HEK293 (cell line): ENCODE results near the gene KLF13.

Experiments used
- CTCF ChIA-PET: fragments of 350-600 bp; formaldehyde crosslinking; extraction: SDS; loops from one replicate; lab custom pipeline; 2021; ENCODE audit warnings: antibody characterized with exemption; lab: Yijun Ruan, JAX
- POLR2A ChIA-PET: fragments of 300-600 bp; formaldehyde crosslinking; extraction: SDS; loops from one replicate; lab custom pipeline; 2020; ENCODE audit warnings: antibody characterized with exemption, inconsistent platforms; lab: Yijun Ruan, JAX
- H3K27ac ChIP-seq: fragments of 200-500 bp; sonication (Bioruptor generic); 2 replicates; pipeline ENCODE4 v1.5.1; 2014; ENCODE audit warnings: low read depth, low read length, control low read depth, inconsistent platforms; ENCODE audit errors: extremely low read depth
- H3K36me3 ChIP-seq, 2 experiments: fragments of 200-500 bp in 1 of 2; sonication (Bioruptor generic) in 1 of 2; 1 replicate in 1 of 2; 2 replicates in 1 of 2; pipeline ENCODE4 v1.5.1; 2014 to 2017; ENCODE audit warnings: inconsistent platforms in 2 of 2, low read length in 2 of 2; ENCODE audit not compliant: control insufficient read depth in 2 of 2, insufficient read depth in 1 of 2
- H3K4me1 ChIP-seq: fragments of 200-500 bp; sonication (Bioruptor generic); 2 replicates; pipeline ENCODE4 v1.5.1; 2014; ENCODE audit warnings: mild to moderate bottlenecking, low read length, inconsistent platforms; ENCODE audit not compliant: control insufficient read depth, insufficient read depth
- H3K4me3 ChIP-seq: 2 replicates; pipeline ENCODE4 v1.5.1; 2011; ENCODE audit warnings: low read depth, mild to moderate bottlenecking, control low read depth, low read length, moderate library complexity
- H3K9me3 ChIP-seq: fragments of 200-500 bp; sonication (Bioruptor generic); 2 replicates; pipeline ENCODE4 v1.5.1; 2014; ENCODE audit warnings: low read depth, low read length, inconsistent platforms; ENCODE audit not compliant: control insufficient read depth, insufficient read depth
- BCL11A ChIP-seq: fragments of 450-650 bp; formaldehyde crosslinking; IDR thresholded peaks from 2 replicates; pipeline ENCODE4 v1.5.1; 2016; ENCODE audit warnings: low read depth, missing biosample characterization, missing genetic modification characterization
- RBAK ChIP-seq: fragments of 450-650 bp; formaldehyde crosslinking; IDR thresholded peaks from 2 replicates; pipeline ENCODE4 v1.5.1; 2016; ENCODE audit warnings: missing biosample characterization, missing genetic modification characterization
- SP2 ChIP-seq: fragments of 450-650 bp; formaldehyde crosslinking; IDR thresholded peaks from 2 replicates; pipeline ENCODE4 v1.5.1; 2016; ENCODE audit warnings: missing biosample characterization, missing genetic modification characterization
- SP7 ChIP-seq: fragments of 450-650 bp; formaldehyde crosslinking; IDR thresholded peaks from 2 replicates; pipeline ENCODE4 v1.5.1; 2016; ENCODE audit warnings: missing biosample characterization, missing genetic modification characterization
- YY1 ChIP-seq: fragments of 450-650 bp; formaldehyde crosslinking; IDR thresholded peaks from 2 replicates; pipeline ENCODE4 v1.5.1; 2018; ENCODE audit warnings: missing biosample characterization, missing genetic modification characterization
- ZBTB17 ChIP-seq: fragments of 450-650 bp; formaldehyde crosslinking; IDR thresholded peaks from 2 replicates; pipeline ENCODE4 v1.5.1; 2016; ENCODE audit warnings: missing biosample characterization, missing genetic modification characterization
- ZFP3 ChIP-seq: fragments of 450-650 bp; formaldehyde crosslinking; IDR thresholded peaks from 2 replicates; pipeline ENCODE4 v1.5.1; 2016; ENCODE audit warnings: low read depth, missing biosample characterization, missing genetic modification characterization
- ZFP69B ChIP-seq: fragments of 450-650 bp; formaldehyde crosslinking; IDR thresholded peaks from 2 replicates; pipeline ENCODE4 v1.5.1; 2016; ENCODE audit warnings: missing biosample characterization, missing genetic modification characterization
- ZNF114 ChIP-seq: fragments of 450-650 bp; formaldehyde crosslinking; IDR thresholded peaks from 2 replicates; pipeline ENCODE4 v1.5.0; 2017; ENCODE audit warnings: missing biosample characterization, missing genetic modification characterization
- ZNF169 ChIP-seq: fragments of 450-650 bp; formaldehyde crosslinking; IDR thresholded peaks from 2 replicates; pipeline ENCODE4 v1.5.1; 2016; ENCODE audit warnings: missing biosample characterization, missing genetic modification characterization
- ZNF202 ChIP-seq: fragments of 450-650 bp; formaldehyde crosslinking; IDR thresholded peaks from 2 replicates; pipeline ENCODE4 v1.5.1; 2016; ENCODE audit warnings: missing biosample characterization, missing genetic modification characterization, borderline replicate concordance
- ZNF239 ChIP-seq: fragments of 450-650 bp; formaldehyde crosslinking; IDR thresholded peaks from 2 replicates; pipeline ENCODE4 v1.5.1; 2016; ENCODE audit warnings: missing biosample characterization, missing genetic modification characterization
- ZNF248 ChIP-seq: fragments of 450-650 bp; formaldehyde crosslinking; IDR thresholded peaks from 2 replicates; pipeline ENCODE4 v1.5.1; 2017; ENCODE audit warnings: missing biosample characterization, missing genetic modification characterization
- ZNF423 ChIP-seq: fragments of 450-650 bp; formaldehyde crosslinking; IDR thresholded peaks from 2 replicates; pipeline ENCODE4 v1.5.1; 2016; ENCODE audit warnings: missing biosample characterization, missing genetic modification characterization
- ZNF426 ChIP-seq: fragments of 450-650 bp; formaldehyde crosslinking; IDR thresholded peaks from 2 replicates; pipeline ENCODE4 v1.5.1; 2017; ENCODE audit warnings: missing biosample characterization, missing genetic modification characterization, mild to moderate bottlenecking, inconsistent platforms, moderate library complexity
- ZNF48 ChIP-seq: fragments of 450-650 bp; formaldehyde crosslinking; IDR thresholded peaks from 2 replicates; pipeline ENCODE4 v1.5.1; 2016; ENCODE audit warnings: missing biosample characterization, missing genetic modification characterization
- ZNF560 ChIP-seq: fragments of 450-650 bp; formaldehyde crosslinking; IDR thresholded peaks from 2 replicates; pipeline ENCODE4 v1.5.1; 2017; ENCODE audit warnings: missing biosample characterization, missing genetic modification characterization, borderline replicate concordance
- ZNF561 ChIP-seq: fragments of 450-650 bp; IDR thresholded peaks from 2 replicates; pipeline ENCODE4 v1.5.1; 2018; ENCODE audit warnings: missing biosample characterization, missing genetic modification characterization, borderline replicate concordance
- ZNF585B ChIP-seq: fragments of 450-650 bp; formaldehyde crosslinking; IDR thresholded peaks from 2 replicates; pipeline ENCODE4 v1.5.1; 2016; ENCODE audit warnings: missing biosample characterization, missing genetic modification characterization
- ZNF660 ChIP-seq: fragments of 450-650 bp; IDR thresholded peaks from 2 replicates; pipeline ENCODE4 v1.5.1; 2018; ENCODE audit warnings: missing biosample characterization, mild to moderate bottlenecking, missing genetic modification characterization
- ZNF747 ChIP-seq: fragments of 450-650 bp; formaldehyde crosslinking; IDR thresholded peaks from 2 replicates; pipeline ENCODE4 v1.5.1; 2016; ENCODE audit warnings: missing biosample characterization, missing genetic modification characterization
- ZNF785 ChIP-seq: fragments of 450-650 bp; formaldehyde crosslinking; IDR thresholded peaks from 2 replicates; pipeline ENCODE4 v1.5.1; 2016; ENCODE audit warnings: missing biosample characterization, missing genetic modification characterization
- ZNF791 ChIP-seq: fragments of 450-650 bp; formaldehyde crosslinking; IDR thresholded peaks from 2 replicates; pipeline ENCODE4 v1.5.1; 2016; ENCODE audit warnings: missing biosample characterization, missing genetic modification characterization
- ZNF837 ChIP-seq: fragments of 450-650 bp; formaldehyde crosslinking; IDR thresholded peaks from 2 replicates; pipeline ENCODE4 v1.5.1; 2016; ENCODE audit warnings: missing biosample characterization, missing genetic modification characterization
- ZNF843 ChIP-seq: fragments of 450-650 bp; formaldehyde crosslinking; IDR thresholded peaks from 2 replicates; pipeline ENCODE4 v1.5.1; 2016; ENCODE audit warnings: missing biosample characterization, missing genetic modification characterization
- ZSCAN23 ChIP-seq: fragments of 450-650 bp; formaldehyde crosslinking; IDR thresholded peaks from 2 replicates; pipeline ENCODE4 v1.5.1; 2016; ENCODE audit warnings: missing biosample characterization, missing genetic modification characterization
- ZSCAN30 ChIP-seq: fragments of 450-650 bp; IDR thresholded peaks from 2 replicates; pipeline ENCODE4 v1.5.1; 2018; ENCODE audit warnings: missing biosample characterization, mild to moderate bottlenecking, missing genetic modification characterization, moderate library complexity
- TF ChIP-seq, protein P1 (sequence below): fragments of 450-650 bp; formaldehyde crosslinking; IDR thresholded peaks from 2 replicates; pipeline ENCODE4 v1.5.1; 2016; ENCODE audit warnings: missing biosample characterization, missing genetic modification characterization, borderline replicate concordance
- TF ChIP-seq, protein P2 (sequence below): fragments of 450-650 bp; formaldehyde crosslinking; IDR thresholded peaks from 2 replicates; pipeline ENCODE4 v1.5.1; 2017; ENCODE audit warnings: missing biosample characterization, missing genetic modification characterization
- TF ChIP-seq, protein P3 (sequence below): fragments of 450-650 bp; formaldehyde crosslinking; IDR thresholded peaks from 2 replicates; pipeline ENCODE4 v1.5.1; 2016; ENCODE audit warnings: missing biosample characterization, missing genetic modification characterization
- TF ChIP-seq, protein P4 (sequence below): fragments of 450-650 bp; formaldehyde crosslinking; IDR thresholded peaks from 2 replicates; pipeline ENCODE4 v1.5.1; 2017; ENCODE audit warnings: missing biosample characterization, missing genetic modification characterization

KLF13 gene

DNA sequence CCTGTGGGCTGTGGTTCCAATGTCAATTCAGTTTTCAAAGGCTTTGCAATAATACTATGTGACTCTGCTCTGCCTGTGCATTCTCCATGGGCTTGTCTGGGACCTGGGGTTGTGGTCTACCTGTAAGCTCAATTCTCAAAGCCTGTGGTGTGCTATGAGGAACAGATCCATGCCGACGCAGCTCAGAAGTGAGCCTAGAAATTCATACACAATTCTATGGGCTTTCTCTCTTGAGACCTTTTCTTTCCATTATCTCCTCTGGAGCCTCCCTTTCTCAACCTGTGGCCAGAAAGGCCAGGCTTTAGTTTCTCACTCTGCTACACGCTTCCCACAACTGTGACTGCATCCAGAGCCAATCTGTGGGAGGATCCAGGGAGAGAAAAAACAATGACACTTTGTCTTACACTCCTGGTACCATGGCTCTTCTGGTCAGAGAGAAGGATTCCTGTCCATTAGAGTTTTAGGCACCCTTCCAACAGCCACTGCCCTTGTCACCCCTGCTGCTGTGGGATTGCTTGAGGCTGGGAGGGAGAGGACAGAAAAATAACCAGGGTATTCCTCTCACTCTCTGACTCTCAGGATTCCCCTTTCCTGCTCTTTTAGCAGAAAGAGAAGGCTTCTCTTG is 34.1 kb upstream of the KLF13 start:
- ChIA-PET CTCF (interaction anchor here (0.8 kb wide), 1 partner anchor 143 kb away, joined by 4 read pairs; no protein-coding TSS in a partner anchor), POLR2A (no interaction called here)
- Histone ChIP-seq H3K4me1 (no peaks in the 10 kb centered on the region), H3K27ac (no peak overlapping the region), H3K36me3 (no peaks in the 10 kb centered on the region), H3K4me3 (no peak overlapping the region), H3K9me3 (no peaks in the 10 kb centered on the region)
- TF ChIP-seq, protein P1, sequence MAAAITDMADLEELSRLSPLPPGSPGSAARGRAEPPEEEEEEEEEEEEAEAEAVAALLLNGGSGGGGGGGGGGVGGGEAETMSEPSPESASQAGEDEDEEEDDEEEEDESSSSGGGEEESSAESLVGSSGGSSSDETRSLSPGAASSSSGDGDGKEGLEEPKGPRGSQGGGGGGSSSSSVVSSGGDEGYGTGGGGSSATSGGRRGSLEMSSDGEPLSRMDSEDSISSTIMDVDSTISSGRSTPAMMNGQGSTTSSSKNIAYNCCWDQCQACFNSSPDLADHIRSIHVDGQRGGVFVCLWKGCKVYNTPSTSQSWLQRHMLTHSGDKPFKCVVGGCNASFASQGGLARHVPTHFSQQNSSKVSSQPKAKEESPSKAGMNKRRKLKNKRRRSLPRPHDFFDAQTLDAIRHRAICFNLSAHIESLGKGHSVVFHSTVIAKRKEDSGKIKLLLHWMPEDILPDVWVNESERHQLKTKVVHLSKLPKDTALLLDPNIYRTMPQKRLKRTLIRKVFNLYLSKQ (tag by site-specific recombination): no peak
- TF ChIP-seq ZNF747 (tag by site-specific recombination) (no peak), SP7 (tag by site-specific recombination) (no peak), ZSCAN30 (tag by site-specific recombination) (no peak), ZNF48 (tag by site-specific recombination) (no peak), ZNF585B (tag by site-specific recombination) (no peak), ZFP3 (tag by site-specific recombination) (no peak), BCL11A (no peak), ZNF560 (no peak), ZBTB17 (tag by site-specific recombination) (no peak), ZFP69B (tag by site-specific recombination) (no peak), ZNF423 (tag by site-specific recombination) (no peak), ZNF239 (tag by site-specific recombination) (no peak), ZNF561 (tag by site-specific recombination) (no peak)
- TF ChIP-seq, protein P2, sequence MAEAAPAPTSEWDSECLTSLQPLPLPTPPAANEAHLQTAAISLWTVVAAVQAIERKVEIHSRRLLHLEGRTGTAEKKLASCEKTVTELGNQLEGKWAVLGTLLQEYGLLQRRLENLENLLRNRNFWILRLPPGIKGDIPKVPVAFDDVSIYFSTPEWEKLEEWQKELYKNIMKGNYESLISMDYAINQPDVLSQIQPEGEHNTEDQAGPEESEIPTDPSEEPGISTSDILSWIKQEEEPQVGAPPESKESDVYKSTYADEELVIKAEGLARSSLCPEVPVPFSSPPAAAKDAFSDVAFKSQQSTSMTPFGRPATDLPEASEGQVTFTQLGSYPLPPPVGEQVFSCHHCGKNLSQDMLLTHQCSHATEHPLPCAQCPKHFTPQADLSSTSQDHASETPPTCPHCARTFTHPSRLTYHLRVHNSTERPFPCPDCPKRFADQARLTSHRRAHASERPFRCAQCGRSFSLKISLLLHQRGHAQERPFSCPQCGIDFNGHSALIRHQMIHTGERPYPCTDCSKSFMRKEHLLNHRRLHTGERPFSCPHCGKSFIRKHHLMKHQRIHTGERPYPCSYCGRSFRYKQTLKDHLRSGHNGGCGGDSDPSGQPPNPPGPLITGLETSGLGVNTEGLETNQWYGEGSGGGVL (tag by site-specific recombination): no peak

DNA sequence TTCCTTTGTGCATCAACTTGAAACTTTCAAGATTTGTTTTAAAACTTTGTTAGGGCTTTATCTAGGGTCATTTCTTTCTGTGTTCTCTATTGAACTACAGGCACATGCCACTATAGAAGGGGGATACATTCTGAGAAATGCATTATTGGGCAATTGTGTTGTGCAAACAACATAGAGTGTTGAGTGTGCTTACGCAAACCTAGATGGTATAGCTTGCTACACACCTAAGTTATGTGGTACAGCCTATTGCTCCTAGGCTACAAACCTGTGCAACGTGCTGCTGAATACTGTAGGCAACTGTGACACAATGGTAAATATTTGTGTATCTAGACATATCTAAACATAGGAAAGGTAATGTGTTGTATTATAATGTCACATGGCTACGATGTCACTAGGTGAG is 33.0 kb upstream of the KLF13 start:
- no peaks in the 10 kb centered on the region for H3K4me1 ChIP-seq
- ChIA-PET POLR2A (no interaction called here), CTCF (interaction anchor here (0.6 kb wide), 1 partner anchor 9 kb away, joined by 6 read pairs; no protein-coding TSS in a partner anchor)
- no peak overlapping the region for H3K27ac ChIP-seq
- no peaks in the 10 kb centered on the region for H3K36me3 ChIP-seq
- no peaks in the 10 kb centered on the region for H3K9me3 ChIP-seq
- no peak for TF ChIP-seq ZNF785 (tag by site-specific recombination)
- no peak for TF ChIP-seq YY1 (tag by site-specific recombination)
- TF ChIP-seq ZNF426: no peak
- TF ChIP-seq, protein P3, sequence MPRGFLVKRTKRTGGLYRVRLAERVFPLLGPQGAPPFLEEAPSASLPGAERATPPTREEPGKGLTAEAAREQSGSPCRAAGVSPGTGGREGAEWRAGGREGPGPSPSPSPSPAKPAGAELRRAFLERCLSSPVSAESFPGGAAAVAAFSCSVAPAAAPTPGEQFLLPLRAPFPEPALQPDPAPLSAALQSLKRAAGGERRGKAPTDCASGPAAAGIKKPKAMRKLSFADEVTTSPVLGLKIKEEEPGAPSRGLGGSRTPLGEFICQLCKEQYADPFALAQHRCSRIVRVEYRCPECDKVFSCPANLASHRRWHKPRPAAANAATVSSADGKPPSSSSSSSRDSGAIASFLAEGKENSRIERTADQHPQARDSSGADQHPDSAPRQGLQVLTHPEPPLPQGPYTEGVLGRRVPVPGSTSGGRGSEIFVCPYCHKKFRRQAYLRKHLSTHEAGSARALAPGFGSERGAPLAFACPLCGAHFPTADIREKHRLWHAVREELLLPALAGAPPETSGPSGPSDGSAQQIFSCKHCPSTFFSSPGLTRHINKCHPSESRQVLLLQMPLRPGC: no peak
- no peak for TF ChIP-seq ZSCAN23 (tag by site-specific recombination)
- no peak for TF ChIP-seq SP2
- no peak for TF ChIP-seq ZNF202
- no peak for TF ChIP-seq ZNF843 (tag by site-specific recombination)
- TF ChIP-seq, protein P4, sequence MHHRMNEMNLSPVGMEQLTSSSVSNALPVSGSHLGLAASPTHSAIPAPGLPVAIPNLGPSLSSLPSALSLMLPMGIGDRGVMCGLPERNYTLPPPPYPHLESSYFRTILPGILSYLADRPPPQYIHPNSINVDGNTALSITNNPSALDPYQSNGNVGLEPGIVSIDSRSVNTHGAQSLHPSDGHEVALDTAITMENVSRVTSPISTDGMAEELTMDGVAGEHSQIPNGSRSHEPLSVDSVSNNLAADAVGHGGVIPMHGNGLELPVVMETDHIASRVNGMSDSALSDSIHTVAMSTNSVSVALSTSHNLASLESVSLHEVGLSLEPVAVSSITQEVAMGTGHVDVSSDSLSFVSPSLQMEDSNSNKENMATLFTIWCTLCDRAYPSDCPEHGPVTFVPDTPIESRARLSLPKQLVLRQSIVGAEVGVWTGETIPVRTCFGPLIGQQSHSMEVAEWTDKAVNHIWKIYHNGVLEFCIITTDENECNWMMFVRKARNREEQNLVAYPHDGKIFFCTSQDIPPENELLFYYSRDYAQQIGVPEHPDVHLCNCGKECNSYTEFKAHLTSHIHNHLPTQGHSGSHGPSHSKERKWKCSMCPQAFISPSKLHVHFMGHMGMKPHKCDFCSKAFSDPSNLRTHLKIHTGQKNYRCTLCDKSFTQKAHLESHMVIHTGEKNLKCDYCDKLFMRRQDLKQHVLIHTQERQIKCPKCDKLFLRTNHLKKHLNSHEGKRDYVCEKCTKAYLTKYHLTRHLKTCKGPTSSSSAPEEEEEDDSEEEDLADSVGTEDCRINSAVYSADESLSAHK (tag by site-specific recombination): no peak
- no peak for TF ChIP-seq ZNF248 (tag by site-specific recombination)
- TF ChIP-seq ZNF169 (tag by site-specific recombination): no peak
- TF ChIP-seq ZNF660 (tag by site-specific recombination): no peak
- no peak for TF ChIP-seq RBAK (tag by site-specific recombination)
- no peak for TF ChIP-seq ZNF114 (tag by site-specific recombination)
- TF ChIP-seq ZNF791 (tag by site-specific recombination): no peak
- TF ChIP-seq ZNF837 (tag by site-specific recombination): no peak
- H3K4me3 ChIP-seq: no peak overlapping the region
